22Rv1 (cell line): ENCODE data around the gene MATN4.

Experiments used
- ZFX ChIP-seq: fragments of 450-650 bp; IDR thresholded peaks from 2 replicates; pipeline ENCODE4 v1.6.1; 2017; ENCODE audit warnings: antibody characterized with exemption, borderline replicate concordance
- TF ChIP-seq, protein P1 (sequence below): fragments of 450-650 bp; IDR thresholded peaks from 2 replicates; pipeline ENCODE4 v1.5.1; 2017; ENCODE audit warnings: mild to moderate bottlenecking

GRCh38 chr20:45350217-45350616, 42.1 kb upstream of the MATN4 start:
- TF ChIP-seq, protein P1, sequence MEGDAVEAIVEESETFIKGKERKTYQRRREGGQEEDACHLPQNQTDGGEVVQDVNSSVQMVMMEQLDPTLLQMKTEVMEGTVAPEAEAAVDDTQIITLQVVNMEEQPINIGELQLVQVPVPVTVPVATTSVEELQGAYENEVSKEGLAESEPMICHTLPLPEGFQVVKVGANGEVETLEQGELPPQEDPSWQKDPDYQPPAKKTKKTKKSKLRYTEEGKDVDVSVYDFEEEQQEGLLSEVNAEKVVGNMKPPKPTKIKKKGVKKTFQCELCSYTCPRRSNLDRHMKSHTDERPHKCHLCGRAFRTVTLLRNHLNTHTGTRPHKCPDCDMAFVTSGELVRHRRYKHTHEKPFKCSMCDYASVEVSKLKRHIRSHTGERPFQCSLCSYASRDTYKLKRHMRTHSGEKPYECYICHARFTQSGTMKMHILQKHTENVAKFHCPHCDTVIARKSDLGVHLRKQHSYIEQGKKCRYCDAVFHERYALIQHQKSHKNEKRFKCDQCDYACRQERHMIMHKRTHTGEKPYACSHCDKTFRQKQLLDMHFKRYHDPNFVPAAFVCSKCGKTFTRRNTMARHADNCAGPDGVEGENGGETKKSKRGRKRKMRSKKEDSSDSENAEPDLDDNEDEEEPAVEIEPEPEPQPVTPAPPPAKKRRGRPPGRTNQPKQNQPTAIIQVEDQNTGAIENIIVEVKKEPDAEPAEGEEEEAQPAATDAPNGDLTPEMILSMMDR: no peak
- no peak for TF ChIP-seq ZFX
